K562 treated with DMSO at 1 percent for 48 hours (cell line): ENCODE results near the gene OR2A42. TPM values are rescaled to one million over a fixed set of nuclear protein-coding genes. Genes with fewer than 3 reads are reported as not detected.

Experiments
- total RNA-seq: library from RNA; unstranded; fragments of 300-600 nt; gene quantifications from 2 replicates; pipeline ENCODE4 v1.2.3, GENCODE V29; 2022; ENCODE audit warnings: low replicate concordance; ENCODE audit errors: extremely low read depth

OR2A42 gene, protein sequence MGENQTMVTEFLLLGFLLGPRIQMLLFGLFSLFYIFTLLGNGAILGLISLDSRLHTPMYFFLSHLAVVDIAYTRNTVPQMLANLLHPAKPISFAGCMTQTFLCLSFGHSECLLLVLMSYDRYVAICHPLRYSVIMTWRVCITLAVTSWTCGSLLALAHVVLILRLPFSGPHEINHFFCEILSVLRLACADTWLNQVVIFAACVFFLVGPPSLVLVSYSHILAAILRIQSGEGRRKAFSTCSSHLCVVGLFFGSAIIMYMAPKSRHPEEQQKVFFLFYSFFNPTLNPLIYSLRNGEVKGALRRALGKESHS
- total RNA-seq: not detected in 2 replicates

DNA sequence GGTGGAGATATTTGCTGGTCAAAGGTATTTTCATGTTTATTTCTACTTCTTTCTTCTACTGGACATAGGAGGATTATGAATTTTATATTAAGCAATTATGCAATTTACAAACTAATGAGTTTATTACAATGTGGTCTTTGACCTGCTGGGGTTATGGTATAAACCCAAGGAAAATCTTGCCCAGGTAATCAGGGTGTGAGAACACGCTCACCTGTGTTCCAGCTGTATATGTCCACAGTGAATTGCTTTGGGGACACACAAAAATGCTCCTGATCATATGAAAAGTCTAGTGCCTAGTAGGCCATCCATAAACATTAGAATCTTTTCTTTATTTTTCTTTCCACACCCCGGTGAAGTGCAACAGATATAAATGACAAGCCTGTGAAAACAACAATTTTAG is at the start of gene OR2A42:
Gene OR2A42 (minus strand): TSS at position 241 of the 400 bp plus-strand sequence. CDS start 6,762 bp downstream, outside the sequence.

DNA sequence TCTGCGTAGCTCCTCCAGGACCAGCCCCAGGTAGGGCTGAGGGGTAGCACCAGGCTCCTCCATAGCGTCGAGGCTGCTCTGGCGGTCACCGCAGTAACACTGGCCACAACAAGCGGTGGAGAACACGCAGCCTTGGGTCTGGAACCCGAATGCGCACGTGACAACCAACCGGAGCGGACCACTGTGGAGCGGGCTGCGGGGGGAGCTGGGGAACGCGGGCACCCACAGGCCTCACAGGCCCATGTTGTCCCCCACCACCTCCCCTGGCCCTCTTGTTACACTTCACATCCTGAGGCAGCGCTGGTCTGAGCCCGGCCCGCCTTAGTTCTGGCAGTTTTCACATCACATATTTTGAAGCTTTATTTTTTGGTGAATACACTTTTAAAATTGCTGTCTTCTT is 29.8 kb upstream of the OR2A42 start, which contains the start of gene CTAGE8:
Gene CTAGE8 (minus strand): TSS at position 101 of the 400 bp plus-strand sequence. CDS start 38 bp downstream, at position 63.

DNA sequence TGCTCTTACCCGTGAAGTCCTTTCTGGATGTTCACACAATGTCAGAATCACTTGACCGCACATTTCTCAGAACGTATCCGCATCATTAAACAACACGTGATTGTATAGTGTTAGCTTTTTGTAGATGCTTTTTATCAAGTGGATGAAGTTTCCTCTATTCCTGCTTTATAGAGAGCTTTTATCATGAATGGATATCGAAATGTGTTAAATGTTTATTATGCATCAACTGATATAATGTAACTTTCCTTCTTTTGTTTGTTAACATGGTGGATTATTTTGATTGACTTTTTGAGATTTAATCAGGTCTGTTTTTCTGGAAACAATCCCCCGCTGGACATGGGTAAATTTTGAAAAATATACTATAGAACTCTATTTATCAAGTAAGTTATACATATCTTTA is 25.3 kb upstream of the OR2A42 start, which contains the start of gene OR2A7:
Gene OR2A7 (minus strand): TSS at position 101 of the 400 bp plus-strand sequence. CDS start 5,164 bp downstream, outside the sequence.

DNA sequence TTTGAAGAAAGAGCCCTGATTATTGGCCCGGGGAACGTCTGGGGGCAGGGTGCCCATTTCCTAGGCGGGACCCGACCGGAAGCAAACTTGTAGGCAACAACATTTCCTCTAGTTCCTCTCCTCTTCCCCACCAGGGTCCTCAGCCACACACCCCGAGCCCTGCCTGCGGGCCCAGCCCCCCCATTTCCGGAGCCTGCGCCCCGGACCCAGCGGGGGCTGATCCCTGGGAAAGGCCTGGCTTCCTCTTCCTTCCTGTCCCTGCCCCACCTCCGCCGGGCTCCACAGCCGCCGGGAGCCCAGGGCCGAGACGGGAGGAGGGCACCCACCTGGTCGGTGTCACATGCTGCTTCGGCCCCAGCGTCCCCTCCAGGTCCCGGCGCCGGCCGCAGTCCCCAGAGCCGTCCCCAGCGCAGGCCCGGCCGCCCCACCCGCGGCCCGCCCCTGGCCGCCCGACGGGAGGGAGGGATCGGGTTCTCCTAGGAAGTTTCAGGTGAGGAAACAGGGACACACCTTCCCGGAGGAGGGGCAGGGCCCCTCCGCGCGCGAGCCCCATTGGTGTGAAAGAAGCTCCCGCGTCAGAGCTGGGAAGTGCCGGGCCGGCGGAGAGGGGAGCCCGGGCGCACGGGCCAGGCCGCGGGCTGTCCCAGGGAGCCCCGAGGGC is 44.1 kb downstream of the OR2A42 start, which contains the start of gene ARHGEF35:
Gene ARHGEF35 (minus strand): TSS at position 622 of the 661 bp plus-strand sequence. CDS start 7,450 bp downstream, outside the sequence.

DNA sequence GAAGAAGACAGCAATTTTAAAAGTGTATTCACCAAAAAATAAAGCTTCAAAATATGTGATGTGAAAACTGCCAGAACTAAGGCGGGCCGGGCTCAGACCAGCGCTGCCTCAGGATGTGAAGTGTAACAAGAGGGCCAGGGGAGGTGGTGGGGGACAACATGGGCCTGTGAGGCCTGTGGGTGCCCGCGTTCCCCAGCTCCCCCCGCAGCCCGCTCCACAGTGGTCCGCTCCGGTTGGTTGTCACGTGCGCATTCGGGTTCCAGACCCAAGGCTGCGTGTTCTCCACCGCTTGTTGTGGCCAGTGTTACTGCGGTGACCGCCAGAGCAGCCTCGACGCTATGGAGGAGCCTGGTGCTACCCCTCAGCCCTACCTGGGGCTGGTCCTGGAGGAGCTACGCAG is 56.2 kb downstream of the OR2A42 start, which contains the start of gene CTAGE4:
Gene CTAGE4 (plus strand): TSS at position 301 of the 400 bp plus-strand sequence. CDS start 38 bp downstream, at position 339.

Other genes starting within 250 kb of the OR2A42 start
- not detected in 2 replicates for gene OR6B1, start 239.3 kb downstream of the OR2A42 start, total RNA-seq
- gene OR2A5, start 190.7 kb downstream of the OR2A42 start, total RNA-seq: not detected in 2 replicates
- not detected in 2 replicates for gene OR2A25, start 169.8 kb downstream of the OR2A42 start, total RNA-seq
- gene OR2A12, start 153.3 kb downstream of the OR2A42 start, total RNA-seq: not detected in 2 replicates
- gene OR2A2, start 130.0 kb downstream of the OR2A42 start, total RNA-seq: not detected in 2 replicates
- gene OR2A14, start 116.4 kb downstream of the OR2A42 start, total RNA-seq: not detected in 2 replicates
- gene CTAGE4, start 56.1 kb downstream of the OR2A42 start, total RNA-seq: not detected in 2 replicates
- not detected in 2 replicates for gene ARHGEF35, start 43.8 kb downstream of the OR2A42 start, total RNA-seq
- not detected in 2 replicates for gene OR2A7, start 25.2 kb upstream of the OR2A42 start, total RNA-seq
- gene CTAGE8, start 29.7 kb upstream of the OR2A42 start, total RNA-seq: not detected in 2 replicates
- gene OR2A1, start 72.8 kb upstream of the OR2A42 start, total RNA-seq: not detected in 2 replicates
- not detected in 2 replicates for gene ARHGEF5, start 115.8 kb upstream of the OR2A42 start, total RNA-seq
- gene NOBOX, start 164.1 kb upstream of the OR2A42 start, total RNA-seq: not detected in 2 replicates